ENCODE data around the gene SLC13A5. TPM values are rescaled to one million over a fixed set of nuclear protein-coding genes. Genes with fewer than 3 reads are reported as not detected.

Gene SLC13A5
- total RNA-seq, 1 donor from 2014 or later = 1.1 TPM

- Mint-ChIP-seq H3K27me3 (ENCODE audit: low read depth) (peaks cover 13% of the 10 kb centered on the region), H3K36me3 (ENCODE audit: low read depth) (no peaks in the 10 kb centered on the region), H3K4me3 (ENCODE audit: unreplicated experiment) (no peak overlapping the region), H3K9me3 (ENCODE audit: low read depth) (no peaks in the 10 kb centered on the region), H3K4me1 (ENCODE audit: low read depth) (peaks cover 2% of the 10 kb centered on the region), H3K27ac (ENCODE audit: unreplicated experiment) (no peak overlapping the region)
- TF ChIP-seq, protein P1, sequence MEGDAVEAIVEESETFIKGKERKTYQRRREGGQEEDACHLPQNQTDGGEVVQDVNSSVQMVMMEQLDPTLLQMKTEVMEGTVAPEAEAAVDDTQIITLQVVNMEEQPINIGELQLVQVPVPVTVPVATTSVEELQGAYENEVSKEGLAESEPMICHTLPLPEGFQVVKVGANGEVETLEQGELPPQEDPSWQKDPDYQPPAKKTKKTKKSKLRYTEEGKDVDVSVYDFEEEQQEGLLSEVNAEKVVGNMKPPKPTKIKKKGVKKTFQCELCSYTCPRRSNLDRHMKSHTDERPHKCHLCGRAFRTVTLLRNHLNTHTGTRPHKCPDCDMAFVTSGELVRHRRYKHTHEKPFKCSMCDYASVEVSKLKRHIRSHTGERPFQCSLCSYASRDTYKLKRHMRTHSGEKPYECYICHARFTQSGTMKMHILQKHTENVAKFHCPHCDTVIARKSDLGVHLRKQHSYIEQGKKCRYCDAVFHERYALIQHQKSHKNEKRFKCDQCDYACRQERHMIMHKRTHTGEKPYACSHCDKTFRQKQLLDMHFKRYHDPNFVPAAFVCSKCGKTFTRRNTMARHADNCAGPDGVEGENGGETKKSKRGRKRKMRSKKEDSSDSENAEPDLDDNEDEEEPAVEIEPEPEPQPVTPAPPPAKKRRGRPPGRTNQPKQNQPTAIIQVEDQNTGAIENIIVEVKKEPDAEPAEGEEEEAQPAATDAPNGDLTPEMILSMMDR (IDR thresholded peaks at IDR 0.05) = no peak
- DNase-seq (ENCODE audit: low spot score) = peak; percentile 75
Measured at GRCh38 chr17:6675201-6675825, 37.9 kb downstream of the SLC13A5 start.

DNA sequence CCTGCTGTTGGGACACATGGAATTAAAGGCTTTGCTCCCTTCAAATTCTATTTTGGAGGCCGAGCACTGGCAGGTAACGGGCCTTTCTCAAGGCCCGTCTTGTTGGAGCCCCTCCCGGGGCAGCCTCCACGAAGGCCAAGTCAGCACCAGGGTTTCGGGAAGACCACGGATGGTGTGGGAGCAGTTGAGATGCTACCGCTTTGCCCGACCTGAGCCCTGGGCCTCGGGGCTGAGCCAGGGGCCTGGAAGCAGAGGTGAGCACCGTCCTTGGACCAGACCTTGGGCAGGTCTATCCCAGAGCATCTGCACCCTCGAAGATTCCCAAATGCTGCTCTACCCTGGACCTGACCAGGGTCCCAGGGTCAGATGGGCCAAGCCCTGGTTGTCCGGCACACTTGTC, 38.6 kb downstream of the SLC13A5 start:
- peaks cover 2% of the 10 kb centered on the region for H3K4me1 Mint-ChIP-seq (ENCODE audit: low read depth)
- TF ChIP-seq, protein P1 (IDR thresholded peaks at IDR 0.05) = no peak
- H3K4me3 Mint-ChIP-seq (ENCODE audit: unreplicated experiment) = no peak overlapping the region
- peaks cover 12% of the 10 kb centered on the region for H3K27me3 Mint-ChIP-seq (ENCODE audit: low read depth)
- no peaks in the 10 kb centered on the region for H3K9me3 Mint-ChIP-seq (ENCODE audit: low read depth)
- no peak overlapping the region for H3K27ac Mint-ChIP-seq (ENCODE audit: unreplicated experiment)
- DNase-seq (ENCODE audit: low spot score) = peak; percentile 75
- no peaks in the 10 kb centered on the region for H3K36me3 Mint-ChIP-seq (ENCODE audit: low read depth)

DNA sequence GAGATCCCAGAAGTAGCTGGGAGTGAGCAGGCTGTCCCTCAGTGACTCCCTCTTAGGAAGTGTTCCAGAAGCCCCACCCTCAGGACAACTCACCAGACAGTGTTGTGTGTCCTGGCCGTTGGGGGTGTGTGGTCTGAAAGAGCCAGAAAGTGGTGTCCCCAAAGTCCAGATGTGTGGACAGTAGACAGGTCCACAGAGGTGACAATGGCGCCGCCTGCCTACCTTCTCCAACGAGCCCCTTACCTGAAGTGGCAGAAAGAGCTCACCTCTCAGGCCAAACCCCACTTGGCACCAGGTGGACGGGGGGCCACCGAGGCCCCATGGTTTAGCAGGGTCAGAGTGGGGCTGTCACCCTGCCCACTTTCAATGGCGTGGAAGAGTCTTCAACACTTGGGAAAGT, 41.7 kb downstream of the SLC13A5 start:
- H3K4me3 Mint-ChIP-seq (ENCODE audit: unreplicated experiment) = no peak overlapping the region
- no peak overlapping the region for H3K27ac Mint-ChIP-seq (ENCODE audit: unreplicated experiment)
- DNase-seq (ENCODE audit: low spot score) = no peak
- H3K36me3 Mint-ChIP-seq (ENCODE audit: low read depth) = no peaks in the 10 kb centered on the region
- no peaks in the 10 kb centered on the region for H3K9me3 Mint-ChIP-seq (ENCODE audit: low read depth)
- TF ChIP-seq, protein P1 (IDR thresholded peaks at IDR 0.05) = no peak
- H3K4me1 Mint-ChIP-seq (ENCODE audit: low read depth) = no peaks in the 10 kb centered on the region
- H3K27me3 Mint-ChIP-seq (ENCODE audit: low read depth) = peaks cover 24% of the 10 kb centered on the region

- Mint-ChIP-seq H3K27me3 (ENCODE audit: low read depth) (peaks cover 24% of the 10 kb centered on the region), H3K27ac (ENCODE audit: unreplicated experiment) (no peak overlapping the region), H3K9me3 (ENCODE audit: low read depth) (no peaks in the 10 kb centered on the region), H3K36me3 (ENCODE audit: low read depth) (no peaks in the 10 kb centered on the region), H3K4me1 (ENCODE audit: low read depth) (no peaks in the 10 kb centered on the region), H3K4me3 (ENCODE audit: unreplicated experiment) (no peak overlapping the region)
- TF ChIP-seq, protein P1 (IDR thresholded peaks at IDR 0.05) = no peak
- DNase-seq (ENCODE audit: low spot score) = no peak
Measured at GRCh38 chr17:6670999-6671398, 42.2 kb downstream of the SLC13A5 start.

- H3K9me3 Mint-ChIP-seq (ENCODE audit: low read depth) = no peaks in the 10 kb centered on the region
- H3K4me1 Mint-ChIP-seq (ENCODE audit: low read depth) = no peaks in the 10 kb centered on the region
- H3K27me3 Mint-ChIP-seq (ENCODE audit: low read depth) = peaks cover 24% of the 10 kb centered on the region
- no peak for DNase-seq (ENCODE audit: low spot score)
- TF ChIP-seq, protein P1 (IDR thresholded peaks at IDR 0.05) = no peak
- H3K36me3 Mint-ChIP-seq (ENCODE audit: low read depth) = no peaks in the 10 kb centered on the region
- H3K4me3 Mint-ChIP-seq (ENCODE audit: unreplicated experiment) = no peak overlapping the region
- no peak overlapping the region for H3K27ac Mint-ChIP-seq (ENCODE audit: unreplicated experiment)
Measured at GRCh38 chr17:6670571-6670970, 42.6 kb downstream of the SLC13A5 start.

Data from chondrocyte (in vitro differentiated cells).